GM12891 (cell line): Measurements from ENCODE around the gene MIB1.

Experiments
- POLR2A ChIP-seq: IDR thresholded peaks from 2 replicates; pipeline ENCODE4 v1.6.1; 2011; ENCODE audit warnings: low read depth, low read length, control low read depth
- POLR2AphosphoS5 ChIP-seq: IDR thresholded peaks from 2 replicates; pipeline ENCODE4 v1.6.1; 2011; ENCODE audit warnings: low read depth, low read length, control low read depth

DNA sequence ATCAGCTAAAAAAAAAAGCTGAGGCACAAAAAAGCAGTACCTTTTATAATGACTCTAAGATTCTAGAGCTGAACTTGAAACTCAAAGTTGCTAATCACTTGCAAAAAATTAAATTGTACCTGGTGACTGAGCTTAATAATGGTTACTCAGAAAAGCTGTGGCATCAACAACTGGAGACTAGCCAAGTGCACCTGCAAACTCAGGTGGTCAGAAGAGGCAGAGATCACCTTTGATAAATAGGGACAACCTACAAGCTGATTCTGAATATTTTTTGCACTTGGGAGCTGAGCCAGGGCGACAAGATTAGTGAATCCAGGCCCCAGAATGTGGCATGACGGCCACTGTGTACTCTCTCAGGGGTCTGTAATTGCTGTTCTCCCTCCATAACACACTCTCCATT, 39.0 kb upstream of the MIB1 start:
- TF ChIP-seq POLR2A (no peak), POLR2AphosphoS5 (no peak)
